ENCODE measurements around the gene PWWP2B.
"Not testable (repeated sequence)": the region's sequence is repeated elsewhere in the genome, so short reads cannot be mapped to it uniquely, and the experiment has no call there.

Gene PWWP2B

DNA sequence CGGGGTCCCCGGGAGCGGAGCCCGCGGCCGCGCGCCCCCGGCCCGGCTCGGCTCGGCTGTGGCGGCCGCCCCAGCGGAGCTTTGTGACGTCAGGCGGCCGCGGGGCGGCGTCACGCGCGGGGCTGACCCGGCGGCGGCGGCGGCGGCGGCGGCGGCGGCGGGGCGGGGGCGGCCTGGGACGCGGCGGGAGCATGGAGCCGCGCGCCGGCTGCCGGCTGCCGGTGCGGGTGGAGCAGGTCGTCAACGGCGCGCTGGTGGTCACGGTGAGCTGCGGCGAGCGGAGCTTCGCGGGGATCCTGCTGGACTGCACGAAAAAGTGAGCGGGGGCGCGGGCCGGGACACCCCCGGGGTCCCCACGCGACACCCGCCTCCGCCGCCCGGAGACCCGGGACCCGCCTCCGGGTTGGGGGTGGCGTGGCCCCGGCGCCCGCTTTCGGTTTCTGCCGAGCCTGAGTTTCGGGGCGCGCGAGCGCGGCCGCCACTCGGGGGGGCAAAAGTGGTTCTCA, at the start of gene PWWP2B:
Gene PWWP2B, plus strand, starts transcription at position 165 of the 506 bp plus-strand sequence. Its CDS starts 27 bp downstream, at position 192.
- DNase-seq: no peak

GRCh38 chr10:132347211-132347930, 49.6 kb upstream of the PWWP2B start:
- no peak for DNase-seq

- no peak for DNase-seq
Measured at GRCh38 chr10:132347931-132348267, 49.1 kb upstream of the PWWP2B start.

DNA sequence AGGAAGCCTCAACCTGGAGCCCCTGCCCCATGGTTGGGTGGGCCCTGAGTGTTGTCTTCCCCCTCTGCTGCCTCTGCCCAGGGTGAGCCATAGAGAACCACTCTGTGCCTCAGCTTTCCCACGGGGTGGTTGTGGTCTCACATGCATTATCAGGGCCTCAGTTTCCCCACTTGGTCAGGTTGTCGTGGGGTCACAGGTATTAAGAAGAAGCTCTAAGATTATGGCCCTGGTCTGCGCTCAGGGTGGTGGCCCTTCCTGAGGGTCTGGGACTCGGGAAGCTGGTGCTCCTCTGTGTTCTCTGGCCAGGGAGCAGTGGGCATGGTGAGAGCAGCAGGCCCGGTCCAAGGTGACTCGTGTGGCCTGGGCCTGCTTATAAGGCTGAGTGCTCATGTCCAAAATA, 47.2 kb upstream of the PWWP2B start:
- DNase-seq: no peak

DNA sequence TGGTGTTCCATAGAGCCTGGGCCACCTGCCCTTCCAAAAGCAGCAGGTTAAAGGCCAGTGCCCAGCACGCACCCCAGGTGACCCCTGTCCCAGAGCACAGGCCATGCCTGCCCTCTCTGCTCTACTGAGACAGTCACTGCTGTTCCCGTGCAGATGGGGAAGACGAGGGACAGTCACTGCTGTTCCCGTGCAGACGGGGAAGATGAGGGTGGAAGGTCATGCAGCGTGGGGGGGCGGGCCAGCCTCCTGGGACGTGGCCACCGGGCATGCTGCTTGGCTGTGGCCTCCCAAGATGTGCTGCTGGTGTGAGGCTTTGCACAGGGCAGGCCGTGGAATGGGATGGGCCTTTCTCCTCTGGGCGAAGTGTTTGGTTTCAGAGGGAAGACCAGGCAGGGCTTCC, 46.6 kb upstream of the PWWP2B start:
- no peak for DNase-seq

- DNase-seq: no peak
Measured at GRCh38 chr10:132350946-132351345, 46.1 kb upstream of the PWWP2B start.

- DNase-seq: no peak
Measured at GRCh38 chr10:132351611-132352010, 45.4 kb upstream of the PWWP2B start.

- not testable (repeated sequence) for DNase-seq
Measured at GRCh38 chr10:132352462-132353308, 44.3 kb upstream of the PWWP2B start.

DNA sequence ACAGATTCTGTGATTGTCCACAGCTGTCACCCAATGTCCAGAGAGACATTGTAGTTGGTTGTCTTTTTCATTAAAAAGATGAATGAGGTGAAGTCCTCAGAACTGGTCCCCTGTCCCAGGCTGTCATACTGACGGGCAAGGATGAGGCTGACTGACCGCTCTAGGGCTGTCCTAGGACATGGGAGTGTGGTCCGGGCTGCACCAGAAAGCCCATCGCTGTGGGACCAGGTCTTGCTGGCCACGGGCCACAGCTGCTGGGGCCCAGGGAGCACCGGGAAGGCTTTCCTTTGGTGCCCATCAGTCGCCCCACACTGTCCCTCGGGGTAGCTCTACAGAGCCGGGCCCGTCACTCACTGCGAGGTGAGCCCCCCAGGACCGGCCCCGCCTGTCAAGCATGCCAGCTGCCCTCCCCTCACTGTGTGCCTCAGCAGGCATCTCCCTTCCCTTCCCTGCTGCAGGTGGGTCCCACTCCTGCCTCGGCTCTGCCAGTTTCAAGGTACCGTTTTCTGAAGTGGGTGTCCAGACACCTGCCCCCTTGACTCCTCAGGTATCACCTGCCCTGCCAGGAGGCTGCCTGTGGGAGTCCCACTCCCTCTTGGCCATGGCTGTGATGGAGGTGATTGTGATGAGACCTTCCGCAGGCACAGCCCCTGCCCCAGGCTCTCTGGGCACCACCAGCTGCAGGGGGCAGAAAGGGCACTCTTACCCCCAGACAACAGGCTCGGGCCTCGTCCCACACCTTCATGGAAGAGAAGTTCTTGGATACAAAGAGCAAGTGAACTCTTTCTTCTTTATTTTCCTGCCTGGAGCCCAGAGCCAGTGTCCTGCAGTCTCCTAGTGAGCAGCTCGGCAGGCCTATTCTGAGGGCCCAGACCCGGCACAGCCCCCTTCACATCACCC, 43.3 kb upstream of the PWWP2B start:
- DNase-seq: no peak

DNA sequence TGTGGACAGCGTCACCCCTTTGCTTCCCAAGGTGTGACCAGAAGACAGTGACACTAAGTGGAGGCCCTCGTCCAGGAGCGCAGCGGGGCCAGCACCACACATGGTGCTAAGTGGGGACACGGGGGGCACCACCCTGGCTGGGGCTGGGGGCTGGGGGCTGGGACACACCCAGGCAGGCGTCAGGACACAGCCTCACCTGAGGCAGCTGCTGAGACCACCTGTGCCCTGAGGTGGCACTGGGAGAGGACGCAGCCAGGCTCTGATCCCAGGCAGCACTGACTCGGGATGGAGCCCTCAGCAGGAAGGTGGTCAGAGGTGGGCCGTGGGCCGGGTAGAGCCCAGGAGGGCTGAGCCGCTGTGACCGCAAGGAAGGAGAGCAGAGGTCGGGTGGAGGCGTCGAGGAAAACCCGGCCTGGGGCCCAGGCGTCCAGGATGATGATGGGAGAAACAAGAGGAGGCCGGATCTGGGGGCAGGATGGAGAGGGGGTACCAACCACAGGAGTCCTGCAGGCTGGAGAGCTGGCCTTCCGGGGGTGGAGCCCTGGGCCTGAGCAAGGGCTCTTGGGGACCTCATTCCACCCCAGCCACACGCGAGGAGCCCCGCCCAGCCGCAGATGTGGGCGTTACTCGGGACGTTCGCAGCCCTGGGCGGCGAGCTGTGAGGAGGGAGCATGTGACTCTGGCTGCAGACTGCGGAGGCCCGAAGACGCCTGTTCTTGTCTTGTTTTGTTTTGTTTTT, 42.5 kb upstream of the PWWP2B start:
- DNase-seq: no peak

DNA sequence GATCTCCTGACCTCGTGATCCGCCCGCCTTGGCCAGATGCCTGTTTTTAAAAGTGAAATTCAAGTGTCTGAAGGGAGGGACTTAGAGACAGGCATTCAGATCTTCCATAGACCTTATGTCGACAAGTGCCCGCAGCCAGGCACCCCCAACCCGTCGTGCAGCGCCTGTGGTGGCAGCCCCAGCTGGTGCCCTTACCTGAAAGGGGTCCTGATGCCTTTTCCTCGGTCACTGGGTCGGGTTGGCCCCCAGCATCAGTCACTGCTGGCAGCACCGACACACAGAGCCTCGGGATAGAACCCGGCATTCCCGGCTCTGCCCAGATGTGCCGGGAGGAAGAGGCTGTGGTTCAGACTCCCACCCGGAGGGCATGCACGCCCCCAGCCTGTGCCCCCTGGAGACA, 41.7 kb upstream of the PWWP2B start:
- DNase-seq: no peak

GRCh38 chr10:132355754-132356153, 41.2 kb upstream of the PWWP2B start:
- no peak for DNase-seq

DNA sequence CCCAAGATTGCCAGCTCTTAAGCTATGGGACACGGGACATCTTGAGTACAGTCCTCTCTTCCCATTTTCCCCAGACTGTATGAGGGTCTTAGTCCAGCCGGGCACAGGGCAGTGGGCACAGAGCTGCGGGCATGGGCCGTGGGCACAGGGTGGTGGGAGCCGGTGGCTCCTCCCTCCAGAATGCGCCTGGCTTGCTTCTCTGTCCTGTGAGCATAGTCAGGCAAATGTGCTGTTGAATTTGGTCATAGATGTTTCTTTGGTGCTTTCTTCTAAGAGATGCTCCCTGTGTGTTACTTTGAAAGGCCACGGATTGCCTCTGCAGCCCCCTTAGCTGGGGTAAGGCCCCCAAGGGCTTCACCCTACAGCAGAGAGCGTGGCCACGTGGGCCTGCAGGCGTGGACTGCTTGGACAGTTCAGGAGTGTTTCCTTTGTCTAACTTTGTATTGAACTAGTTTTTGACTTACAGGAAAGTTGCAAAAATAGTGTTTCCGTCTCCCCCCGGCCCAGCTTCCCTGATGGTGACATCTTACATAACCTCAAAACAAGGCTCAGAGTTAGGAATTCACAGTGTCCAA, 40.3 kb upstream of the PWWP2B start:
- DNase-seq: no peak

GRCh38 chr10:132357286-132358058, 39.5 kb upstream of the PWWP2B start:
- no peak for DNase-seq

DNA sequence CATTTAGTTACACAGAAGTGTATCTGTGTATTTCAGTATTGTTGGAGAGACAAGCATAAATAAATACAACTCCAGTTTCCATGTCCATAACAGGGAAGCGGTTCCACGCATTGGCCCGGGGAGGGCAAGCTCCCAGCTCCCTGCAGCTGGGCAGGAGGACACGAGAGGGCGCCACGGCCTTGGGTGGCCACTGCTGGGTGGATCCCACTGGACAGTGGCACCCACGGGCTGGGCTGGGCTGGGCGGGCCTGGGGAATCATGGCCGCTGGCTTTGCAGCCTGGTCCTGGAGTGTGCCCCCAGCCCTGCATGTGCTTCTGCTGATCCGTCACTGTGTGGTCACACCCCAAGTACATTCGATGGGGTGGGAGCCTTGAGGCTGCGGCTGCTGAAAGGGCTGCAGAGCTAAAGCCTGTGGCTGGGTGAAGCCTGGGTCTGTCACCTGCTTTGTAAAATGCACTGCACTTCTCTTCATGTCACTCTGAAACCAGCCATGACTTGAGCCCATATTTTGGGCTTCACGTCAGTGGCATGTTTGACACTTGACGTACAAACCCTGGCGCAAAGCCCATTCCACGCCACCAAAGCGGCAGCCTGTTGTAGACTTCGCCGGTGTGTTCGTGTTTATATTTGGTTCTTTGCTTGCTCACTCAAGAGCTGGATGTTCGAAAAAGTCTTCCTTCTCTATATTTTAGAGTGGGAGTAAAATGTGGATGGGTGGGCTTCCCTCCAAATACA, 37.5 kb upstream of the PWWP2B start:
- DNase-seq: no peak

DNA sequence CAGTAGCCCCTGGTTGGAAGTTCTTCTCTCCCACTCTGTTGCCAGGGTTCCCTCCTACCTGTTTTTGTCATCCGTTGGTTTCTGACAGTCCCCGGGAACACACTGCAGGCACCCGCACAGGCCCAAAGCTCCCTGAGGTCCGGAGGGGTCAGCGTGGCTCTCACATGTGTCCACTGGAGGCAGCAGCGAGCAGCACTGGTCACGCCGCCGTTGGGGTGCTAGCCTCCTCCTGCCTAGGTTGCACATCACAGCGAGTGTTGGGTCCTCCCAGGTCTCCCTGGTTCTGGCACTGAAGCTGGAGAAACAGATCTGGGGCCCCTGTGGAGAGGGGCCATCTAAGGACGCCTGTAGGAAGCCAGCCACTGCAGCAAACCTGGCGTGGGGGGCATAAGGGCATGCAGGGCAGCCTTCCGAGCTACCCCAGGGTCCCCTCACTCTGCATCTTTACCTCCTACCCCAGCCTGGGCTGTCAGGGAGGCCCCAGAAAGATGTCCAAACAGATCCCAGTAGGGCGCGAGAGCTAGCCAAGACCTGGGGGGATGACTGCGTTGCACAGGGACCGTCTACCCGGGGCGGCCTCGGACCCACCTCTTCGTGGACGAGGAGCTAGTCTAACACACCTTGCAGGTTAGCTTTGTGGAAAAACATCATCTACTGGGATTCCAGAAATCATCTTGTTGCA, 36.1 kb upstream of the PWWP2B start:
- DNase-seq: no peak

- no peak for DNase-seq
Measured at GRCh38 chr10:132361581-132362101, 35.4 kb upstream of the PWWP2B start.

GRCh38 chr10:132362151-132362611, 34.8 kb upstream of the PWWP2B start:
- no peak for DNase-seq

GRCh38 chr10:132363376-132363775, 33.6 kb upstream of the PWWP2B start:
- no peak for DNase-seq

Measured in SIG-M5 (cell line).